Neutrophil (primary cell): ENCODE data around the gene KCNH8.

Source experiments
- H3K27ac ChIP-seq: fragments of 200-600 bp; sonication (generic); 2 replicates; pipeline ENCODE4 v1.5.1; 2016; ENCODE audit warnings: mild to moderate bottlenecking, moderate library complexity
- H3K27me3 ChIP-seq: fragments of 200-600 bp; sonication (generic); 2 replicates; pipeline ENCODE4 v1.6.0; 2016; ENCODE audit warnings: mild to moderate bottlenecking
- H3K36me3 ChIP-seq: fragments of 200-600 bp; sonication (generic); 2 replicates; pipeline ENCODE4 v1.5.1; 2017
- H3K4me1 ChIP-seq, 2 experiments: fragments of 200-600 bp in 1 of 2; sonication (generic) in 1 of 2; 1 replicate in 1 of 2; 2 replicates in 1 of 2; pipeline versions ENCODE4 v1.5.1 to v1.6.1; 2013 to 2016; ENCODE audit warnings: low read depth in 1 of 2, low read length in 1 of 2, mild to moderate bottlenecking in 1 of 2, moderate library complexity in 1 of 2; ENCODE audit not compliant: control insufficient read depth in 1 of 2, insufficient read depth in 1 of 2
- H3K4me3 ChIP-seq, 2 experiments: fragments of 200-600 bp in 1 of 2; sonication (generic) in 1 of 2; 1 replicate in 1 of 2; 2 replicates in 1 of 2; pipeline ENCODE4 v1.5.1; 2013 to 2016; ENCODE audit warnings: low read depth in 1 of 2, low read length in 1 of 2, mild to moderate bottlenecking in 1 of 2, moderate library complexity in 1 of 2
- H3K9me3 ChIP-seq: fragments of 200-600 bp; sonication (generic); 2 replicates; pipeline ENCODE4 v1.5.1; 2016
- TF ChIP-seq, protein P1 (sequence below): fragments of 200-600 bp; sonication (generic); IDR thresholded peaks from 2 replicates; pipeline ENCODE4 v1.5.1; 2016; ENCODE audit warnings: antibody characterized with exemption

KCNH8 gene

GRCh38 chr3:19576343-19576742, 428.0 kb downstream of the KCNH8 start:
- Histone ChIP-seq H3K27ac (no peak overlapping the region), H3K36me3 (no peaks in the 10 kb centered on the region), H3K27me3 (no peaks in the 10 kb centered on the region), H3K9me3 (no peaks in the 10 kb centered on the region), H3K4me3 (no peak overlapping the region), H3K4me1 (no peaks in the 10 kb centered on the region)
- TF ChIP-seq, protein P1, sequence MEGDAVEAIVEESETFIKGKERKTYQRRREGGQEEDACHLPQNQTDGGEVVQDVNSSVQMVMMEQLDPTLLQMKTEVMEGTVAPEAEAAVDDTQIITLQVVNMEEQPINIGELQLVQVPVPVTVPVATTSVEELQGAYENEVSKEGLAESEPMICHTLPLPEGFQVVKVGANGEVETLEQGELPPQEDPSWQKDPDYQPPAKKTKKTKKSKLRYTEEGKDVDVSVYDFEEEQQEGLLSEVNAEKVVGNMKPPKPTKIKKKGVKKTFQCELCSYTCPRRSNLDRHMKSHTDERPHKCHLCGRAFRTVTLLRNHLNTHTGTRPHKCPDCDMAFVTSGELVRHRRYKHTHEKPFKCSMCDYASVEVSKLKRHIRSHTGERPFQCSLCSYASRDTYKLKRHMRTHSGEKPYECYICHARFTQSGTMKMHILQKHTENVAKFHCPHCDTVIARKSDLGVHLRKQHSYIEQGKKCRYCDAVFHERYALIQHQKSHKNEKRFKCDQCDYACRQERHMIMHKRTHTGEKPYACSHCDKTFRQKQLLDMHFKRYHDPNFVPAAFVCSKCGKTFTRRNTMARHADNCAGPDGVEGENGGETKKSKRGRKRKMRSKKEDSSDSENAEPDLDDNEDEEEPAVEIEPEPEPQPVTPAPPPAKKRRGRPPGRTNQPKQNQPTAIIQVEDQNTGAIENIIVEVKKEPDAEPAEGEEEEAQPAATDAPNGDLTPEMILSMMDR: no peak
